Hepatocyte (in vitro differentiated cells): ENCODE results near the gene RD3L. TPM values are rescaled to one million over a fixed set of nuclear protein-coding genes. Genes with fewer than 3 reads are reported as not detected.

Experiments used
- DNase-seq: peaks from one replicate; pipeline ENCODE4 v3.0.0-alpha.2; 2016; ENCODE audit warnings: low spot score
- H2AFZ ChIP-seq: fragments of 200-600 bp; sonication (generic); 2 replicates; pipeline ENCODE4 v1.6.0; 2016; ENCODE audit warnings: antibody characterized with exemption, mild to moderate bottlenecking
- H3K27ac ChIP-seq: fragments of 200-600 bp; sonication (generic); 2 replicates; pipeline ENCODE4 v1.5.1; 2016; ENCODE audit warnings: mild to moderate bottlenecking
- H3K27me3 ChIP-seq: fragments of 200-600 bp; sonication (generic); 2 replicates; pipeline ENCODE4 v1.6.1; 2016
- H3K36me3 ChIP-seq: fragments of 200-600 bp; sonication (generic); replicated peaks from 2 replicates; pipeline ENCODE4 v1.5.1; 2016; ENCODE audit warnings: low read depth; ENCODE audit not compliant: insufficient read depth
- H3K4me1 ChIP-seq: fragments of 200-600 bp; sonication (generic); 2 replicates; pipeline ENCODE4 v1.5.1; 2016; ENCODE audit warnings: mild to moderate bottlenecking, moderate library complexity; ENCODE audit not compliant: insufficient read depth
- H3K4me2 ChIP-seq: fragments of 200-600 bp; sonication (generic); 2 replicates; pipeline ENCODE4 v1.6.0; 2016
- H3K4me3 ChIP-seq: fragments of 200-600 bp; sonication (generic); 2 replicates; pipeline ENCODE4 v1.5.1; 2016; ENCODE audit warnings: mild to moderate bottlenecking
- H3K79me2 ChIP-seq: fragments of 200-600 bp; sonication (generic); 2 replicates; pipeline ENCODE4 v1.6.0; 2017; ENCODE audit warnings: mild to moderate bottlenecking
- H3K9me2 ChIP-seq: fragments of 200-600 bp; sonication (generic); replicated peaks from 2 replicates; pipeline ENCODE4 v1.6.0; 2017; ENCODE audit warnings: mild to moderate bottlenecking; ENCODE audit not compliant: insufficient read depth
- H3K9me3 ChIP-seq: fragments of 200-600 bp; sonication (generic); 2 replicates; pipeline ENCODE4 v1.5.1; 2016; ENCODE audit warnings: low read depth, mild to moderate bottlenecking
- H4K20me1 ChIP-seq: fragments of 200-600 bp; sonication (generic); 2 replicates; pipeline ENCODE4 v1.6.0; 2016; ENCODE audit warnings: mild to moderate bottlenecking; ENCODE audit not compliant: insufficient read depth, poor library complexity, severe bottlenecking
- EZH2 ChIP-seq: fragments of 200-600 bp; sonication (generic); IDR thresholded peaks from 2 replicates; pipeline ENCODE4 v1.6.1; 2016; ENCODE audit warnings: antibody characterized with exemption, mild to moderate bottlenecking, borderline replicate concordance
- EZH2phosphoT487 ChIP-seq: fragments of 200-600 bp; sonication (generic); IDR thresholded peaks from one replicate; pipeline ENCODE4 v1.6.1; 2018; ENCODE audit warnings: antibody characterized with exemption, mild to moderate bottlenecking, low read depth, moderate library complexity; ENCODE audit not compliant: unreplicated experiment, severe bottlenecking
- WGBS: methylation state at CpG from one replicate; pipeline ENCODE4 v1.1.6; 2016; ENCODE audit warnings: low lambda C conversion rate; ENCODE audit errors: missing lambda C conversion rate; 5-methylcytosine and 5-hydroxymethylcytosine counted together
- polyA plus RNA-seq: library from polyadenylated mRNA; unstranded; fragments of >200 nt; fragmentation: Nextera tagmentation; extraction: Ambion mirVana; gene quantifications from 2 replicates; pipeline ENCODE4 v1.2.1, GENCODE V29; 2016
- total RNA-seq: library from RNA; depleted of rRNA; stranded (reverse); fragments of >200 nt; gene quantifications from 2 replicates; pipeline ENCODE4 v1.2.3, GENCODE V29; 2014
- TF ChIP-seq, protein P1 (sequence below): fragments of 200-600 bp; sonication (generic); IDR thresholded peaks from 2 replicates; pipeline ENCODE4 v1.5.1; 2016; ENCODE audit warnings: antibody characterized with exemption, mild to moderate bottlenecking; ENCODE audit not compliant: poor library complexity

RD3L gene
- total and polyA plus RNA-seq, 2 experiments from 2014 or later: not detected

DNA sequence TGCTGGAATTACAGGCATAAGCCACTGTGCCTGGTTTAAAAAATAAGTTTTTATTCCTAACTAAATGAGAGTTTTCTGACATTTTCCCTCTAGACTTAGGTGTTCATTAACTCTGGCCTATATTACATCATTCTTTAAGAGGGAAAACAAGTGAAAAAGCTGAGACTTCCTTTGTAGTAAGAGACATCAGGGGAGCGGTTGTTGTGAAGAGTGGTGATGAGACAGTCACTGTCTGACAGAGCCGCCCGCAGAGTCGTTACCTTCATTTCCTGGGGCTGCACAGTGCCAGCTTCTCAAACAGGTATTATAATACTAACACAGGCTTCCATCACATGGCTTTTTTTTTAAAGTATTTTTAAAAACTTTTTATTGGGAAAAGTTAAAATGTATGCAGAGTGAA lies 33.7 kb downstream of the RD3L start:
- WGBS: 96% methylated on average over 4 of the region's 4 CpGs
- Histone ChIP-seq H4K20me1 (no peaks in the 10 kb centered on the region), H3K27me3 (no peaks in the 10 kb centered on the region), H2AFZ (no peak overlapping the region), H3K36me3 (no peaks in the 10 kb centered on the region), H3K4me1 (peaks cover 3% of the 10 kb centered on the region), H3K79me2 (no peaks in the 10 kb centered on the region), H3K27ac (no peak overlapping the region), H3K9me3 (no peaks in the 10 kb centered on the region), H3K9me2 (no peaks in the 10 kb centered on the region), H3K4me2 (no peak overlapping the region), H3K4me3 (no peak overlapping the region)
- TF ChIP-seq EZH2phosphoT487: no peak
- DNase-seq: no peak

DNA sequence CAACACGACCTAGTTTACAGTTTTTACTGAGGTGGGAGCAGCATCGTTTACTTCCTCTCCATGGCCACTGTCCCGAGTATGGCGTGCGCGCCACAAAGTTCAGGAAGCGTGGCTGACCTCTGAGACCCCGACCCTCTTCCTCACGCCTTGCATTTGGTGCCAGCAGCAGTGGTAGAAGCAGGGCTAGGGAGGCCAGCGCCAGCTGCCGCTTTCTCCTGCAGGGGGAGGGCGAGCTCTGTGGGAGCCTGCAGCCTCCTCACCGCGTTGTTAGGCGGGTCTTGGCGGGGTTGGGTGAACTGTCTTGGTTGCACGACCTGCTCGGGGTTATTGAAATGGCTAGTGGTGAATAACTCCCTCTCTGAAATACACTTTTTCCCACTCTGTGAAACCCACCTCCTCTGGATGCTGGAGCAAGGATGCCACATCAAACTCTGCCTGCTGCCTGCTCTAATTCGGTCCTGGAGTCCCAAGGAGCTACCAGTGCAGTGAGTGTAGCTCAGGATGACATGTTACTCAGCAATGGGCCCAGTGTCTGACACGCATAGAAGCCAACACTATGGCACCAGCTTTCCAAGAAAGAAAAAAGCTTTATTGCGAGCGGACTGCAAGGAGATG lies 36.4 kb downstream of the RD3L start:
- no peaks in the 10 kb centered on the region for H3K27me3 ChIP-seq
- TF ChIP-seq, protein P1, sequence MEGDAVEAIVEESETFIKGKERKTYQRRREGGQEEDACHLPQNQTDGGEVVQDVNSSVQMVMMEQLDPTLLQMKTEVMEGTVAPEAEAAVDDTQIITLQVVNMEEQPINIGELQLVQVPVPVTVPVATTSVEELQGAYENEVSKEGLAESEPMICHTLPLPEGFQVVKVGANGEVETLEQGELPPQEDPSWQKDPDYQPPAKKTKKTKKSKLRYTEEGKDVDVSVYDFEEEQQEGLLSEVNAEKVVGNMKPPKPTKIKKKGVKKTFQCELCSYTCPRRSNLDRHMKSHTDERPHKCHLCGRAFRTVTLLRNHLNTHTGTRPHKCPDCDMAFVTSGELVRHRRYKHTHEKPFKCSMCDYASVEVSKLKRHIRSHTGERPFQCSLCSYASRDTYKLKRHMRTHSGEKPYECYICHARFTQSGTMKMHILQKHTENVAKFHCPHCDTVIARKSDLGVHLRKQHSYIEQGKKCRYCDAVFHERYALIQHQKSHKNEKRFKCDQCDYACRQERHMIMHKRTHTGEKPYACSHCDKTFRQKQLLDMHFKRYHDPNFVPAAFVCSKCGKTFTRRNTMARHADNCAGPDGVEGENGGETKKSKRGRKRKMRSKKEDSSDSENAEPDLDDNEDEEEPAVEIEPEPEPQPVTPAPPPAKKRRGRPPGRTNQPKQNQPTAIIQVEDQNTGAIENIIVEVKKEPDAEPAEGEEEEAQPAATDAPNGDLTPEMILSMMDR: no peak
- TF ChIP-seq EZH2: no peak
- TF ChIP-seq EZH2phosphoT487: no peak
- no peaks in the 10 kb centered on the region for H3K79me2 ChIP-seq
- H3K27ac ChIP-seq: no peak overlapping the region
- H4K20me1 ChIP-seq: no peaks in the 10 kb centered on the region
- H3K4me3 ChIP-seq: no peak overlapping the region
- H3K4me2 ChIP-seq: no peak overlapping the region
- no peak for DNase-seq
- H3K36me3 ChIP-seq: no peaks in the 10 kb centered on the region
- H3K9me2 ChIP-seq: no peaks in the 10 kb centered on the region
- H3K4me1 ChIP-seq: peaks cover 3% of the 10 kb centered on the region
- H3K9me3 ChIP-seq: no peaks in the 10 kb centered on the region
- WGBS: 69% methylated on average over 22 of the region's 22 CpGs
- no peak overlapping the region for H2AFZ ChIP-seq

DNA sequence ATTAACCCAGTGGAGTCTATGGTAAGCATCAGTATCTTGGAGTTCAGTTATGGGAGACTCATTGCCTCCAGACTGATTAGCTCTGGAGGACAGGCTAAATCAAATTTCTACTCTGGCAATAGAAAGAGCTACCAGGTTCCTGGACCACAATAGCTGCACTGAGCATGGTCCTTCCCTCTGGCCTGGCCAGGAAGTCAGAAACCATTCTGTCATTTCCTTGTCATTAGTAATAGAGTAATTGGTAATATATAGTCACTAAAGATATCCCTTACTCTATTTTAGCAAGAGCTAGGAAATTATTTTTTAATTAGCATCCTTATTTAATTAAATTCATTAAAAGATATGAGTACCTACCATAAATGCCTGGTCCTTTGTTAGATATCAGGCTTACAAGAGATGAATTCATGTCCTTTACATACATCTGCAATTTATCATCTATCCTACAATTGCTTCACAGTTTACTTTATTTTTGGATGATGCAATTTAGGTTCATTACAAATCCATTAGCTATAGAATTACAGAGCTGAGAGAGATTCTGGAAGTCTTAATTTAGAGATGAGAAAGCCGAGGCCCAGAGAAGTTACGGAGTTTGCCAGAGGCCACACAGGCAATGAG lies 37.7 kb downstream of the RD3L start:
- DNase-seq: no peak
- no peaks in the 10 kb centered on the region for H3K36me3 ChIP-seq
- no peaks in the 10 kb centered on the region for H4K20me1 ChIP-seq
- TF ChIP-seq, protein P1: no peak
- TF ChIP-seq EZH2phosphoT487 (no peak), EZH2 (no peak)
- H3K9me2 ChIP-seq: no peaks in the 10 kb centered on the region
- H3K9me3 ChIP-seq: no peaks in the 10 kb centered on the region
- H3K27ac ChIP-seq: no peak overlapping the region
- H3K4me1 ChIP-seq: no peaks in the 10 kb centered on the region
- no peaks in the 10 kb centered on the region for H3K79me2 ChIP-seq
- no peak overlapping the region for H3K4me3 ChIP-seq
- no peak overlapping the region for H3K4me2 ChIP-seq
- 88% methylated on average over 2 of the region's 2 CpGs for WGBS
- no peak overlapping the region for H2AFZ ChIP-seq
- H3K27me3 ChIP-seq: no peaks in the 10 kb centered on the region

DNA sequence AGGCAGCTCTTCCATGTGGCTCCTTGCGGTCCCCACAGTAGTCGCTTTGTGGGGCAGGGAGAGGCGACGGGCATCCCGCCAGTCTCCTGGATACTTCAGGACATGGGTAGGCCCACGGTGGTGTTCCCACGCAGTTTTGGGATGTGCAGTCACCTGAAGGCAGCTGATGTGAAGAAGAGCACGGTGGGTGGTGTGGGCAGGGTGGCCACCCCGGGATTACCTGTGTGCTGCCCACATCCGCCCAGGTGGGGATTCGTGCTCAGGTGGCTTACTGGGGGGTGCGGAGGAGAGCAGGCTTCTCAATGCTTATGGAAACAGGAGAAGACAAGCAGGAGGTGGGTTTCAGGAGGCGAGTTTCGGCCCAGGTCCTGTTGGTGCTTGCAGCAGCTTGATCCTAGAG lies 42.5 kb downstream of the RD3L start:
- H3K36me3 ChIP-seq: no peaks in the 10 kb centered on the region
- no peak overlapping the region for H3K4me3 ChIP-seq
- TF ChIP-seq EZH2: no peak
- TF ChIP-seq EZH2phosphoT487: no peak
- TF ChIP-seq, protein P1: no peak
- H3K4me2 ChIP-seq: no peak overlapping the region
- peaks cover 7% of the 10 kb centered on the region for H3K4me1 ChIP-seq
- H3K27ac ChIP-seq: no peak overlapping the region
- no peak for DNase-seq
- no peaks in the 10 kb centered on the region for H3K27me3 ChIP-seq
- no peaks in the 10 kb centered on the region for H3K79me2 ChIP-seq
- WGBS: 96% methylated on average over 13 of the region's 14 CpGs
- no peaks in the 10 kb centered on the region for H3K9me2 ChIP-seq
- no peak overlapping the region for H2AFZ ChIP-seq
- no peaks in the 10 kb centered on the region for H3K9me3 ChIP-seq
- no peaks in the 10 kb centered on the region for H4K20me1 ChIP-seq
